Measurements from ENCODE around the gene UBXN7. TPM values are rescaled to one million over a fixed set of nuclear protein-coding genes. Genes with fewer than 3 reads are reported as not detected.
"Not testable (repeated sequence)": the region's sequence is repeated elsewhere in the genome, so short reads cannot be mapped to it uniquely, and the experiment has no call there.

Gene UBXN7
- total RNA-seq, 1 donor from 2014 or later: 33.3 TPM

DNA sequence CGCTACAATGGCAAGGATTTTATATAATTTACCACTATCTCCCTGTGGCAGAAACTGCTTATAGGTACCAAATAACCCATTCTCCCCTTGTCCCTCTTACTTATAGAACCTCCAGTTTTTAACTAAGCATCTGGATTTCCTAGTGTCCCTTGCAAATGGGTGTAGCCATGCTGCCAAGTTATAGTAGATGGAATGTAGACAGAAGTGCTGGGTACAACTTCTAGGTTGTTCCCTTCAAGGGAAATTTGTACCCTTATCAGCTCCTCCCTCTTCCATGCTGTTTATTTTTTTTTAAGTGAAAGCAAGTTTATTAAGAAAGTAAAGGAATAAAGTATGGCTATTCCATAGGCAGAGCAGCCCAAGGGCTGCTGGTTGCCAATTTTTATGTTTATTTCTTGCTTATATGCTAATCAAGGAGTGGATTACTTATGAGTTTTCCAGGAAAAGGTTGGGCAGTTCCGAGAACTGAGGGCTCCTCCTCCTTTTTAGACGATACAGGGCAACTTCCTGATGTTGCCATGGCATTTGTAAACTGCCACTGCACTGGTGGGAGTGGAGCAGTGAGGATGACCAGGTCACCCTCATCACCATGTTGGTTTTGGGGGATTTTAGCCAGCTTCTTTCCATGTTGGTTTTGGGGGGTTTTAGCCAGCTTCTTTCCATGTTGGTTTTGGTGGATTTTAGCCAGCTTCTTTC is 53.9 kb downstream of the UBXN7 start:
- intact Hi-C loops (cut with DNase I): no loop called here
- DNase-seq (no peak), ATAC-seq (ENCODE audit: poor library complexity) (no peak)

DNA sequence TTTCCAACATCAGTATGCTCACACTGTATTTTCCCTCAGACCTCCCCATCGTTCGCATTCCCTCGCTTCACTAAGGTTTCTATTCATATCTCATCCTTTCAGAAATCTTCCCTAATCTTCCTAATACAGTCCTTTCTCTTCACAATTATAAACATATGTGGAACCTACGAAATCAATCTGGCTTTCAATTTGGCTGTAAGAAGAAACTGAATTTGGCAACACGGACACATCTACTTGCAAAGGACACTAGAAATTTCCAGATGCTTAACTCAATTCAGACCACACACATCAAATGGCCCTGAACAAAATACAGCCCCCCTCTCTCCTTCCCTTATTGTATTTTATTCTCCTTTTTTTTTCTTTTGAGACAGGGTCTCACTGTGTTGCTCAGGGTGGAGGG is 54.9 kb downstream of the UBXN7 start:
- ATAC-seq (ENCODE audit: poor library complexity) (no peak), DNase-seq (no peak)
- intact Hi-C loops (cut with DNase I): no loop called here

DNA sequence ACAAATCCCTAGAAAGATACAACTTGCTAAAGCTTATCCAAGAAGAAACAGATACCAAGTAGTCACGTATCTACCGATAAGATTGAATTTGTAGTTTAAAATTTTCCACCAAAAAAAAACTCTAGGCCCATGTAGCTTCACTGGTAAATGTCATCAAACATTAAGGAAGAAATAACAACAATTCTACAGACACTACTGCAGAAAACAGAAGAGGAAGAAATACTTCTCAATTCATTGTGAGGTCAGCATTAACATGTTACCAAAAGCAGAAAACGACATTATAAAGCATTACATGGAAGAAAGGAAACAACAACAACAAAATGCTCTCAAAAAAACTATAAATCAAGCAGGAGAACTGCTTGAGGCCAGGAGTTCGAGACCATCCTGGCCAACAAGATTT is 66.5 kb downstream of the UBXN7 start:
- intact Hi-C loops (cut with DNase I): no loop called here
- no peak for DNase-seq
- no peak for ATAC-seq (ENCODE audit: poor library complexity)

DNA sequence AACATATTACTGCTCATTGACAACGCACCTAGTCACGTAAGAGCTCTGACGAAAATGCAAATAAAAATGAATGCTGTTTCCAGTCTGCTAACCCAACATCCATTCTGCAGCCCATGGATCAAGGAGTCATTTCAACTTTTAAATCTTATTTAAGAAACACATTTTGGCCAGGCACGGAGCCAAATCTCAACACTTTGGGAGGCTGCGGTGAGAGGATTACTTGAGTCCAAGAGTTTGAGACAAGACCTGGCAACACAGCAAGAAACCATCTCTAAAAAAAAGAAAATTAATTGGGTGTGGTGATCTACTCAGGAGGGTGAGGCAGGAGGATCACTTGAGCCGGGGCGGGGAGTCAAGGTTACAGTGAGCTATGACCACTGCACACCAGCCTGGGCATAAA is 71.6 kb downstream of the UBXN7 start:
- ATAC-seq (ENCODE audit: poor library complexity) (no peak), DNase-seq (no peak)
- intact Hi-C loops (cut with DNase I): no loop called here

DNA sequence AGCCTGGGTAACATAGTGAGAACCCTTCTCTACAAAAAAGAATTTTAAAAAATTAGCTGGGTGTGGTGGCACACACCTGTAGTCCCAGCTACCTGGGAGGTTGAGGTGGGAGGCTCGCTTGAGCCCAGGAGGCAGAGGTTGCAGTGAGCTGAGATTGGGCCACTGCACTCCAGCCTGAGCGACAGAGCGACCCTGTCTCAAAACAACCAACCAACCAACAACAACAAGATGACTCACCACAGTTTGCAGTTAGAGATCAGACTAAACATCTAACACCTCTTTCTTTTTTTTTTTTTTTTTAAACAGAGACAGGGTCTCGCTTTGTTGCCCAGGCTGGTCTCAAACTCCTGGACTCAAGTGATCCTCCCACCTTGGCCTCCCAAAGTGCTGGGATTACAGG is 73.7 kb downstream of the UBXN7 start:
- ATAC-seq (ENCODE audit: poor library complexity); intact Hi-C loops (cut with DNase I); DNase-seq: not testable (repeated sequence)

DNA sequence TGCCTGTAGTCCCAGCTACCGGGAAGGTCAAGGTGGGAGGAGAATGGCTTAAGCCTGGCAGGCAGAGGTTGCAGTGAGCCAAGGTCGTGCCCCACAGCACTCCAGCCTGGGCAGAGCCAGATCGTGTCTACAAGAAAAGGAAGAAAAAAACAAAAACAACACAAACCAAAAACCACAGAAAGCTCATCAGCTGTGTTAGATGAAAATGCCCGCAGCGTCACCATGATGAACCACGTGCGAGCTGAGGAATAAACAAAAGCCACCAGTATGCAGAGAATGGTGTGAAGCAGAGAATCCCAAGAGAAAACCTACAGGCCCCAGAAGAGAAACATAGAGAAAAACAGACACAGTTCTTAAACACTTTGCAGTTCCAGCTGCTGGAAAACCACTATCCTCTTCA is 74.3 kb downstream of the UBXN7 start:
- DNase-seq (no peak), ATAC-seq (ENCODE audit: poor library complexity) (no peak)
- intact Hi-C loops (cut with DNase I): no loop called here

DNA sequence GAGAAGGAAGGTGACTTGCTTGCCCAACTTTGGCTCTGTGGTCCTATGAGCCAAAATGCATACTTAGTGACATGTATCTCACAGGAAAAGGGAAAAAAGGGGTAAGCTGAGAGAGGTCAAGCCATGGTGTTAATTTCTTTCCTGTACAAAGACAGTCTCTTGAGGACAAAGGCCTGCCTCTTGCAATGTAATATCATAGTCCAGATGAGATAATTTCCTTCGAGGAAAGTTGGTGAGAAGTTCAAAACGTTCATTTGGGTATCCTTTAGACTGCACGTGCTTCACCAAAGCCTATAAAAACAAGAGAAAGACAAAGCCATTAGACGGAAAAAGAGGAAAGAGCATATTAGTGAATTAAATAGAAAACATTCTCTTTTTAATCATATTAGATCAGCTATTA is 75.7 kb downstream of the UBXN7 start:
- no peak for DNase-seq
- intact Hi-C loops (cut with DNase I): no loop called here
- ATAC-seq (ENCODE audit: poor library complexity): no peak

DNA sequence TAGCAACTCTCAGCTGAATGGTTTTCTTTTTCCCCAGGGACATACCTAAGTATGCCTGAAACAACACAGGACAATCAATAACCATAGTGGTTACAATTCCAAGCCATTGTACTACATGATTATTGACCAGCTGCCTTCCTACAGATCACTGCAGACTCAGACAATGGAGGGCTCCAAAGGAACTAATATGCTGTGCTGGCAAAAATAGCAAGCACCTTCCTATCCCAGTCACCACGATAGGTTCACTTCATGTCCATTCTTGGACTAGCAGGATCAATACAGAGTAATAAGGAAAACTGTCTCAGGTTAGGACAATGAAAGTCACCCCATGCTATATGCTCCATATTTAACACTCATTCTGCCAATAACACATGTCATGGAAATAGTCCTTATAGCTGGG is 76.6 kb downstream of the UBXN7 start:
- DNase-seq: no peak
- no peak for ATAC-seq (ENCODE audit: poor library complexity)
- intact Hi-C loops (cut with DNase I): no loop called here

DNA sequence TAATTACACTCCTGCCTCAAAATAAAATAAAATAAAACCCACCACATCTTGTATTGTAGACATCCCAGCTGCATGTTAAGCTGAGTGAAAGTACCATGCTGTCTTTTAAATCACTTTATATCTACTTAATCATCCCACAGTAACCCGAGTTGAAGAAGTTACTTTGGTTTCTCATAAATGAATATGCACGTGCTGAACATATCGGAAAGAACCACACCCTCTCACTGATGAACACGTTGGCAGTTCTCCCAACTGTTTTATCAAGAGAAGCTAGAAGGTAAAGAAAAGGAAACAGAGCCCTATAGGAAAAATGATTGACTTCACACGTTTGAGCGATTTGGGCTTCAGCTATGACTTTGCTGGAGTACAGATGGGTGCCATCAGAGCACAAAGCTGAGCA is 78.1 kb downstream of the UBXN7 start:
- intact Hi-C loops (cut with DNase I): no loop called here
- DNase-seq (no peak), ATAC-seq (ENCODE audit: poor library complexity) (no peak)

DNA sequence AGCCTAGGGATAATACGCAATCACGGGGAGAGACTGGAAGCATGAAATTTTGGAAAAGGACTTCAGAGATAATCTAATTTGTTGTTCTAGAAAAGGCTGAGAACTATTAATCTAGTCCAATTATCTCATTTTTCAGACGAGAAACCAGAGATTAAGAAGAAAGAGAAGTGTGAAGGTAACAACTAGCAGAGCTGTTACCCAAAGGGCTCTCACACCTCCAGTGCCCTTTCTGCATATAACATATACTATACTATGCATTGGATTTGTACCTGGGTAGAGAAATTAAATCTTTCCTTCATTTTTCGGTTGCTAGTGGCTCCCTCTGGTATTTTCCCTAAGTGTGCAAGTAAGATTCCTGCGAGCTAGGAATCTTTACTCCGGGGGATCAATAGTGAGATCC is 80.7 kb downstream of the UBXN7 start:
- DNase-seq (no peak), ATAC-seq (ENCODE audit: poor library complexity) (no peak)
- intact Hi-C loops (cut with DNase I): no loop called here

DNA sequence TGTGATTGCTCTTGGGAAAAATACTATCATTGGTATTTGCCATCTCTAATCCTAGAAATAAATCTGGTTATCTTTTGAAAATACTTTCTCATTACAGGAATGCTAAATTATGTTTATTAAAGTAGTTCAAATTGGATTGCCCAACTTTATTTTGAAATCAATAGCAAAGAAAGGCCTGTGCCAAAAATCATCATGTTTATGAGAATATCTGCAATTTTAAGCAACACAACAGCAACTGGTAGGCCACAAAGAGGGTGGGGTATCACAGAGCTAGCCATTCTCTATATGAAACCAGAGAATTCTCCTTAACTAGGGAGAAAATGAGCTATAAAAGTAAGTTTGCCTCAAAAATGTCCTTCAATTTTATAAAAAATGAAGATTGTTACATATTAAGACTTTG is 82.2 kb downstream of the UBXN7 start:
- ATAC-seq (ENCODE audit: poor library complexity) (no peak), DNase-seq (no peak)
- intact Hi-C loops (cut with DNase I): no loop called here

DNA sequence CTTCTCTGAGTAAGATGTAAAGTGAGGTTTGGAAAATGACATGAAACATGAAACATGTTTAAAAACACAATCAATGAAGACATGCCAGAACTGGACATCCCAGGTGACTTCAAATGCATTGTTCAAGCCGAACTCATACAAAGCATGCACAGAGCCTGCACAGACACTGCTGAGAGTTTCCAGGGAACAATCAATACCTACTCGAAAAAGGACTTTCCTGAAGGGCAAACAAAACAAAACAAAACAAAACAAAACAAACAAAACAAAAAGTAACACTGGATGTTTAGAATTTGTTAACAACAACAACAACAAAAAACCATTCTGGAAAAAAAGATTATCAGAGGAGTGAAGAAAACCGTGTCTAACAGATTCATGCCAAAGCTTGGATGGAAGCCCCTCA is 83.5 kb downstream of the UBXN7 start:
- DNase-seq: no peak
- intact Hi-C loops (cut with DNase I): no loop called here
- ATAC-seq (ENCODE audit: poor library complexity): no peak

DNA sequence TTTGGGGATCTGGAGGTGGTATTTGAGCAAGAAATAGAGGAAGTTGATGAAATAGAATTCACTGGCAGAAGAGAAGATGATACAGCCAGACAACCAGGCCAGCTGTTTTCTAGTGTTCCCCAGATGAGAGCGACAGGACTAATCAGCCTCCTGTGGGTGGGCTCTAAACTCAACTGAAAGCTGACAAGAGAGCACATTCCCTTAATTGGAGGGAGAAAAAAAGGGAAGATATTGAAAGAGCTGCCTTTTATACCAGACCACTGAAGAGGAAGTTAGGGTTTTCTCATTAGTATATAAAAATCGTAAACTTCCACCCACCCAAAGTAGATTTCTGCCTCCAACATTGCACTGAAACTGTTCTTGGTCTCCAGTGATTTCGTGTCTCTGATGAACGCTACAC is 87.6 kb downstream of the UBXN7 start:
- intact Hi-C loops (cut with DNase I): no loop called here
- no peak for DNase-seq
- ATAC-seq (ENCODE audit: poor library complexity): no peak

DNA sequence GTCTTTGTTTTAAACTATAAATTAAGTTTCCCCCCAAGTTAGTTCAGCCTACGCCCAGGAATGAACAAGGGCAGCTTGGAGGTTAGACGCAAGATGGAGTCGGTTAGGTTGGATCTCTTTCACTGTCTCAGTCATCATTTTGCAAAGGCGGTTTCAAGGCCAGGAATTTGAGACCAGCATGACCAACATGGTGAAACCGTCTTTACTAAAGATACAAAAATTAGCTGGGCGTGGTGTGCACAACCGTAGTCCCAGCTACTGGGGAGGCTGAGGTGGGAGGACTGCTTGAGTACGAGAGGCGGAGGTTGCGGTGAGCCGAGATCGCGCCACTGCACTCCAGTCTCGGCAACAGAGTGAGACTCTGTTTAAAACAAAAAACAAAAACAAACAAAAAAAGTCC is 88.3 kb downstream of the UBXN7 start:
- not testable (repeated sequence) for DNase-seq; ATAC-seq (ENCODE audit: poor library complexity)

DNA sequence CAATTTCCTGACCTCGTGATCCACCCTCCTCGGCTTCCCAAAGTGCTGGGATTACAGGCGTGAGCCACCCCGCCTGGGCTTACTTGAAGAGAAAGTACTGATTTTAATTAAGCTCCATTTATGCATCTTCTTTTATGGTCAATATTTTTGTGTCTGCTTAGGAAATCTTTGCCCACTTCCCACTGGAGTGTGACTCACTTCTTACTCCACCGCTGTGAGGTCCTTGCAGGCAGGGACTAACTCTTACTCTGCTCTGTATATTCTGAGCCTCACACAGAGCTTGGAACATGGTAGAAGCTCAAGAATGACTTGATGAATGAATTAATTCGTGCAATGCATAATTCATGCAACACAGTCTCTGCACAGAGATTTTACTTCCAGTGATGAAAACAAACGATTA is 91.1 kb downstream of the UBXN7 start:
- no peak for ATAC-seq (ENCODE audit: poor library complexity)
- intact Hi-C loops (cut with DNase I): no loop called here
- no peak for DNase-seq

More for the DNA sequence above, 88.3 kb downstream of the UBXN7 start:
- intact Hi-C loops (cut with DNase I): not testable (repeated sequence)

DNA sequence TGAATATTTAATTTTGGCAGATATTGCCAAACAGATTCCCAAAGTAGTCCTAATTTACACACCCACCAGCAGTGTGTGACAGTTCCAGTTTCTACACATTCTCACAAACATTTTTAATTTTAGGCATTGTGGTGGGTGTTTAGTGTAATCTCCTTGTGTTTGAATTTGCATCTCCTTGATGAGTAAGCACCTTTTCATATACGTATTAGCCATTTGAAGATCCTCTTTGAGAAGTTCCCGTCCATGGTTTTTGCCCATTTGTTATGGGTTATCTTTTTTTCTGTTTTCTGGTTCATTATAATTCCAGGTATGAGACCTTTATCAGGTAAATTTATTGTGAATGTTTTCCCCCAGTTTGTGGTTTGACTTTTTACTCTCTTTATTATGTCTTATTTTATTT is 91.8 kb downstream of the UBXN7 start:
- intact Hi-C loops (cut with DNase I): no loop called here
- ATAC-seq (ENCODE audit: poor library complexity): no peak
- no peak for DNase-seq

DNA sequence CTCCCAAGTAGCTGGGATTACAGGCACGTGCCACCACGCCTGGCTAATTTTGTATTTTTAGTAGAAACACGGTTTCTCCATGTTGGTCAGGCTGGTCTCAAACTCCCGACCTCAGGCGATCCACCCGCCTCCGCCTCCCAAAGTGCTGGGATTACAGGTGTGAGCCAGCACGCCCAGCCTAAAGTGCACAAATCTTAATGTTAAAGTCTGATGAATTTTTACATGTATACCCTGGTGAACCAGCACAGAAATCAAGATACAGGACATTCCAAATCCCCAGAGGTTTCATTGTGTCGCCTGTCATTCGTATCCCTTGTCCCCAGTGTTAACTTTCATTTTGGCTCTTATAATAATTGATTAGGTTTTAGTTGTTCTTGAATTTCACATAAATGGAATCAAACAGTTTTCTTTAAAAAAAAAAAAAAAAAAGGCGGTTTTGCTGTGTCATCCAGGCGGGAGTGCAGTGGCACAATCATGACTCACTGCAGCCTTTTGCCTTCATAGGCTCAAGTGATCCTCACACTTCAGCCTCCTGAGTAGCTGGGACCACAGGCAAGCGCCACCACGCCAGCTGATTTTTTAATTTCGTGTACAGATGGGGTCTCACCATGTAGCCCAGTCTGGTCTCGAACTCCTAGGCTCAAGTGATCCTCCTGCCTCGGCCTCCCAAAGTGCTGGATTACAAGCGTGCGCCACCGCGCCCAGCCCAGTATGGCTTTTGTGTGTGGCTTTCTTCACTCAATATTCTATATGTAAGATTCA is 92.6 kb downstream of the UBXN7 start:
- DNase-seq (no peak), ATAC-seq (ENCODE audit: poor library complexity) (no peak)
- intact Hi-C loops (cut with DNase I): no loop called here

DNA sequence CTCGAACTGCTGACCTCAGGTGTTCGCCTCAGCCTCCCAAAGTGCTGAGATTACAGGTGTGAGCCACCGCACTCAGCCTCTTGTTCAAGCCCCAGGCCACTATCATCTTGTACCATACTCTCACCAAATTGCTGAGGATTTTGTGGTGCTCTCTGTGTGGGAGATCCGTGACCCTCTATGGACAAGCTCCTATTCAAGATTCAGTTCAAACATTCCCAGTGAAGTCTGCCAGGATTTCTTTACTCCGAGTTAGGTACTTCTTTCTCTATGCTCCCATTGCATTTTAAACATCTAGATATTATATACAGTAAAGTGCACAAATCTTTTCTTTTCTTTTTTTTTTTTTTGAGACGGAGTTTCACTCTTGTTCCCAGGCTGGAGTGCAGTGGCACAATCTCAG is 93.2 kb downstream of the UBXN7 start:
- intact Hi-C loops (cut with DNase I): no loop called here
- DNase-seq (no peak), ATAC-seq (ENCODE audit: poor library complexity) (no peak)

DNA sequence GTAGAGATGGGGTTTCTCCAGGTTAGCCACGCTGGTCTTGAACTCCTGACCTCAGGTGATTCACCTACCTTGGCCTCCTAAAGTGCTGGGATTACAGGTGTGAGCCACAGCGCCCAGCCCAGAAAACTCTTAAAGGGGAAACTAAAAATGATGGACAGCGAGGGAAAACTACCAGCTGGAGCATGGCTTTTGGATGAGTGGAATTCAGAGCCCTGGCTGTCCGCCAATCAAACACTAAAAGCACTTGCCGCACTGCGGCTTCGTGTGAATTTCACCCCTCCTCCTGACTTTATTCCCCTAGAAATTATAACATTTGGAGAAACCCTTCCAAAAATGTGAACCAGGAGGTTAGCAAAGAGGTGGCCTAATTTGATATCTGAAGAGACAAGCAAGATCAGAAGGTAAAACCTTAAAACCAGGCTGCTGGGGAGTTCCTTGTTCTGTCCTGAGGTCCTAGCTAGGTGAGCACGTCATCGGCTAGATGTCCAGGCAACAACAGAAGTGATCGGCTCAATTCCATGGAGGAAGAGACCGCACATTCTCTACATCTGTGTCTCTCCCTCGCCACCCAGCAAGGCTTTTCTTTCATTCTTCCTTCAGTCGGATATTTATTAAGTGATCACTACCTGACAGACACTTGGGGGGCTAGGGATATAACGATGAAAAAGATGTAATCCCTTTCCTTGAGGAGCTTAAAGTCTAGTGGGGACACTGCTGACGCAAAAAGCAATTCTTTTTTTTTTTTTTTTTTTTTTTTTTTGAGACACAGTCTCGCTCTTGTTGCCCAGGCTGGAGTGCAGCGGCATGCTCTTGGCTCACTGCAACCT is 95.7 kb downstream of the UBXN7 start:
- ATAC-seq (ENCODE audit: poor library complexity): no peak
- no peak for DNase-seq
- intact Hi-C loops (cut with DNase I): no loop called here

DNA sequence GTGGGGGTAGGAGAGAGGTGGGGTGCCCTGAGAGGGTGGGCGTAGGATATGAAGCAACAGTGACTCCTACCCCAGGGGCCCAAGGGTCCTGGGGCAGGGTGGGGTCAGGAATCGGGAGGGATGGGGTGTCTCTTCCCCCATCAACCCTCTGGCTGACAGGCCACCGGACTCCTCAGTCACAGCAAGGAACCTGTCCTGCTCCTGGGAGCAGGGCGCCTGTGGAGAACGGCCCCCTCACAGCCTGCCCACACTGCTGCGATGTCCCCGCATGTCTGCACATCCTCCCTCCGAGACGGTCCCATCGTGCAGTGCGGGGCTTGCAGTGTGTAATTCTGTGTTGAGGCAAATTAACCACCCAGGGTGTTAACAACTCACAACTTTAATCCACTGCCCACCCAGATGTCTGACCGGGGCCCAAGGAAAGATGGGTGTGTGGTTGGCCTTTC is 96.7 kb downstream of the UBXN7 start:
- ATAC-seq (ENCODE audit: poor library complexity) (no peak), DNase-seq (no peak)
- intact Hi-C loops (cut with DNase I): no loop called here

Measured in Right ventricle myocardium superior (tissue), 1 donor.